Germinal center (tissue), 1 donor: ENCODE data around the gene TM4SF4.

ENCODE experiments used
- DNase-seq: peaks from one replicate; pipeline ENCODE4 v3.0.0; 2012; ENCODE audit warnings: mixed read lengths, low spot score

Gene TM4SF4

DNA sequence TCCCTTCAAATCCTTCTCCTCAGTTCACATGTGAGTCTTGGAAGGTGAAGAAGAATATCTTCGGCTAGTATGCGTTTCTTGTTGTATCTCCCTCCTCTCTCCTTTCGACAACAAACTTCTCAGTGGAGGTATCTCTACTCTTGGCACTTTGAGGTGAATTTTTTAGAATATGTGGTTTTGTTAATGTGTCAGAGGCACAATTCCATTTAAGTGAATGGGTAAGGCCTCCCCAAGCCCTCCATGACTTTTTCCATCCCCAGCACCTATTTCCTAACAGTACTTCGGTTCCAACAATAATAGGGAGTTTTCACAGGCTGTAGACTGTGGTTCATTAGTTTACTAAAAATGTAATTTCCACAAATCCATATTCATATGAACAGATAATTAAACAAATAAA lies 74.2 kb downstream of the TM4SF4 start:
- DNase-seq = no peak

GRCh38 chr3:149551500-149551899 lies 77.0 kb downstream of the TM4SF4 start:
- no peak for DNase-seq

DNA sequence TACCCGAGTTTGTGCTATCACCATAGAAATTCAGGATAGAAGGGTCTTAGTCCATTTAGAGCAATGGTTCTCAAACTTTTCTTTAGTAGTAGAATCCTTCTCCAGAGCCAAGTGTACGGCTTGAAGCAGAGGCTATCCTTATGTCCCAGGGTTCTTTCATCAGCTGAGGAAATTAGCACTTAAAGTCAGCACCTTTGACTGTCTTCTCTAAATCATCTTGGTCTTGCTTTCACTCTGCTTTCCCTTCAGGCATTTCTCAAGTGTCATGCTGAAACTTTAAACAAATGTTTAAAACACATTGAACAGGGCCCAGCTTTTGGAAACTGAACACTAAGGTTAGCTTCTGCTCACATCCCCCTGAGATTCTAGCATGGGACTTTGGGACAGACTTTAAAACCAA lies 78.2 kb downstream of the TM4SF4 start:
- DNase-seq = no peak
